Adrenal gland (tissue), 5 donors: Measurements from ENCODE around the gene UGT1A3.
"Not testable (repeated sequence)": the region's sequence is repeated elsewhere in the genome, so short reads cannot be mapped to it uniquely, and the experiment has no call there.

Experiments
- POLR2A ChIP-seq, 2 donors: fragments of 450-650 bp; IDR thresholded peaks; one replicate each; pipeline ENCODE4 v1.6.1; 2017; ENCODE audit warnings: antibody characterized with exemption in 2 of 2, mild to moderate bottlenecking in 2 of 2, moderate library complexity in 1 of 2
- TF ChIP-seq, protein P1 (sequence below), 6 experiments: fragments of 450-650 bp in 4 of 6; fragments of 200-600 bp in 2 of 6; sonication (generic) in 1 of 6; IDR thresholded peaks; 1 replicate in 5 of 6; 2 replicates in 1 of 6; pipeline versions ENCODE4 v1.5.1 to v1.8.0; 2016 to 2021; ENCODE audit warnings: antibody characterized with exemption in 6 of 6, mild to moderate bottlenecking in 2 of 6, moderate library complexity in 1 of 6
- donor health status: DM: no; HTN: no; CAD: no.

- TF ChIP-seq, protein P1, sequence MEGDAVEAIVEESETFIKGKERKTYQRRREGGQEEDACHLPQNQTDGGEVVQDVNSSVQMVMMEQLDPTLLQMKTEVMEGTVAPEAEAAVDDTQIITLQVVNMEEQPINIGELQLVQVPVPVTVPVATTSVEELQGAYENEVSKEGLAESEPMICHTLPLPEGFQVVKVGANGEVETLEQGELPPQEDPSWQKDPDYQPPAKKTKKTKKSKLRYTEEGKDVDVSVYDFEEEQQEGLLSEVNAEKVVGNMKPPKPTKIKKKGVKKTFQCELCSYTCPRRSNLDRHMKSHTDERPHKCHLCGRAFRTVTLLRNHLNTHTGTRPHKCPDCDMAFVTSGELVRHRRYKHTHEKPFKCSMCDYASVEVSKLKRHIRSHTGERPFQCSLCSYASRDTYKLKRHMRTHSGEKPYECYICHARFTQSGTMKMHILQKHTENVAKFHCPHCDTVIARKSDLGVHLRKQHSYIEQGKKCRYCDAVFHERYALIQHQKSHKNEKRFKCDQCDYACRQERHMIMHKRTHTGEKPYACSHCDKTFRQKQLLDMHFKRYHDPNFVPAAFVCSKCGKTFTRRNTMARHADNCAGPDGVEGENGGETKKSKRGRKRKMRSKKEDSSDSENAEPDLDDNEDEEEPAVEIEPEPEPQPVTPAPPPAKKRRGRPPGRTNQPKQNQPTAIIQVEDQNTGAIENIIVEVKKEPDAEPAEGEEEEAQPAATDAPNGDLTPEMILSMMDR (IDR thresholded peaks at IDR 0.05): not testable (repeated sequence)
- TF ChIP-seq POLR2A (IDR thresholded peaks at IDR 0.05): not testable (repeated sequence)
Observed at GRCh38 chr2:233700842-233701241, 28.0 kb upstream of the UGT1A3 start.
